RWPE2 (cell line): ENCODE results near the gene PSMA4.

Experiments
- ATAC-seq: fragments of 200-7000 bp; cut with Tn5 transposase; 3 replicates; pipeline ENCODE4 v1.9.1; 2021; ENCODE audit warnings: low read depth
- DNase-seq: peaks from one replicate; pipeline ENCODE4 v3.0.0-alpha.2; 2020; ENCODE audit warnings: low spot score
- H3K27ac ChIP-seq: fragments of 450-650 bp; 2 replicates; pipeline ENCODE4 v1.5.1; 2017; ENCODE audit warnings: mild to moderate bottlenecking; ENCODE audit not compliant: poor library complexity, severe bottlenecking
- H3K27me3 ChIP-seq: fragments of 250-450 bp; sonication (Bioruptor Pico); 2 replicates; pipeline ENCODE4 v1.5.1; 2021; ENCODE audit warnings: mild to moderate bottlenecking, moderate library complexity; ENCODE audit not compliant: insufficient read depth, poor library complexity, severe bottlenecking
- H3K36me3 ChIP-seq: fragments of 250-450 bp; sonication (Bioruptor Pico); 2 replicates; pipeline ENCODE4 v1.5.1; 2020; ENCODE audit warnings: low read depth, mild to moderate bottlenecking, moderate library complexity
- H3K4me1 ChIP-seq: fragments of 250-450 bp; sonication (Bioruptor Pico); 2 replicates; pipeline ENCODE4 v1.5.1; 2021; ENCODE audit warnings: mild to moderate bottlenecking, moderate library complexity; ENCODE audit not compliant: insufficient read depth, poor library complexity, severe bottlenecking
- H3K4me3 ChIP-seq: fragments of 250-450 bp; sonication (Bioruptor Pico); 2 replicates; pipeline ENCODE4 v1.5.1; 2021; ENCODE audit warnings: mild to moderate bottlenecking, moderate library complexity; ENCODE audit not compliant: severe bottlenecking
- H3K9me3 ChIP-seq: fragments of 250-450 bp; sonication (Bioruptor Pico); 2 replicates; pipeline ENCODE4 v1.5.1; 2021; ENCODE audit warnings: mild to moderate bottlenecking, moderate library complexity; ENCODE audit not compliant: severe bottlenecking
- TF ChIP-seq, protein P1 (sequence below): fragments of 450-650 bp; IDR thresholded peaks from one replicate; pipeline ENCODE4 v1.5.1; 2017; ENCODE audit warnings: mild to moderate bottlenecking, moderate library complexity; ENCODE audit not compliant: poor library complexity, severe bottlenecking

PSMA4 gene

DNA sequence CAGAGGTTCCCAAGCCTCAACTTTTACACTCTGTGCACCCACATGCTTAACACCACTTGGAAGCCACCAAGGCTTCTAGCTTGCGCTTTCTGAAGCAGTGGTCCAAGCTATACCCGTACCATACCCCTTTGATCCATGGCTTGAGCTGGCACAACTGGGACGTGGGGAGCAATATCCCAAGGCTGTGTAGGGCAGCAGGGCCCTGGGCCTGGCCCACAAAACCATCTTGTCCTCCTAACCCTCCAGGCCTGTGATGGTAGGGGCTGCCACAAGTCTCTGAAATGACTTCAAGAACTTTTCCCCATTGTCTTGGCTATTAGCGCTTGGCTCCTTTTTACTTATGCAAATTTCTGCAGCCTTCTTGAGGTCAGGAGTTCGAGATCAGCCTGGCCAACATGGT is 16.0 kb upstream of the PSMA4 start:
- DNase-seq (no peak), ATAC-seq (no peak)
- TF ChIP-seq, protein P1, sequence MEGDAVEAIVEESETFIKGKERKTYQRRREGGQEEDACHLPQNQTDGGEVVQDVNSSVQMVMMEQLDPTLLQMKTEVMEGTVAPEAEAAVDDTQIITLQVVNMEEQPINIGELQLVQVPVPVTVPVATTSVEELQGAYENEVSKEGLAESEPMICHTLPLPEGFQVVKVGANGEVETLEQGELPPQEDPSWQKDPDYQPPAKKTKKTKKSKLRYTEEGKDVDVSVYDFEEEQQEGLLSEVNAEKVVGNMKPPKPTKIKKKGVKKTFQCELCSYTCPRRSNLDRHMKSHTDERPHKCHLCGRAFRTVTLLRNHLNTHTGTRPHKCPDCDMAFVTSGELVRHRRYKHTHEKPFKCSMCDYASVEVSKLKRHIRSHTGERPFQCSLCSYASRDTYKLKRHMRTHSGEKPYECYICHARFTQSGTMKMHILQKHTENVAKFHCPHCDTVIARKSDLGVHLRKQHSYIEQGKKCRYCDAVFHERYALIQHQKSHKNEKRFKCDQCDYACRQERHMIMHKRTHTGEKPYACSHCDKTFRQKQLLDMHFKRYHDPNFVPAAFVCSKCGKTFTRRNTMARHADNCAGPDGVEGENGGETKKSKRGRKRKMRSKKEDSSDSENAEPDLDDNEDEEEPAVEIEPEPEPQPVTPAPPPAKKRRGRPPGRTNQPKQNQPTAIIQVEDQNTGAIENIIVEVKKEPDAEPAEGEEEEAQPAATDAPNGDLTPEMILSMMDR = no peak
- H3K27ac ChIP-seq = no peak overlapping the region
- H3K9me3 ChIP-seq = no peaks in the 10 kb centered on the region
- H3K27me3 ChIP-seq = no peaks in the 10 kb centered on the region
- no peak overlapping the region for H3K4me3 ChIP-seq
- no peaks in the 10 kb centered on the region for H3K36me3 ChIP-seq
- no peaks in the 10 kb centered on the region for H3K4me1 ChIP-seq

DNA sequence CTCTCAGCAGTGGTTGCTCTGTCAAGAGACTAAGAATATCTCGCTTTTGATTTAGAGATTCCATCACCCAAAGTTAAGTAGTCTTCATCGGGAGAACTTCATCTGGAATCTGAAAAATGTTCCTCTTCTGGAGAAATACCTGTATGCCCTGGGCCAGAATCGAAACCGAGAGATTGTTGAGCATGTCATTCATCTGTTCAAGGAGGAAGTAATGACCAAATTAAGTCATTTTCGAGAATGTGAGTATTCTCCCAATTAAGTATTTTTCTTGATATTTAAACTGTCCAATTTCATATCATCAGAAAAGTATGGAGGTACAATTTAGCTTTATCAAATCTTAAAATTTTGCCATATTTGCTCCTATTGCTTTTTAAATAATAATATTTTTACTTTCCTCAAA is 12.9 kb upstream of the PSMA4 start:
- H3K36me3 ChIP-seq = no peaks in the 10 kb centered on the region
- no peaks in the 10 kb centered on the region for H3K4me1 ChIP-seq
- no peaks in the 10 kb centered on the region for H3K9me3 ChIP-seq
- DNase-seq = no peak
- no peak for ATAC-seq
- H3K27ac ChIP-seq = no peak overlapping the region
- H3K4me3 ChIP-seq = no peak overlapping the region
- no peaks in the 10 kb centered on the region for H3K27me3 ChIP-seq
- TF ChIP-seq, protein P1 = no peak

DNA sequence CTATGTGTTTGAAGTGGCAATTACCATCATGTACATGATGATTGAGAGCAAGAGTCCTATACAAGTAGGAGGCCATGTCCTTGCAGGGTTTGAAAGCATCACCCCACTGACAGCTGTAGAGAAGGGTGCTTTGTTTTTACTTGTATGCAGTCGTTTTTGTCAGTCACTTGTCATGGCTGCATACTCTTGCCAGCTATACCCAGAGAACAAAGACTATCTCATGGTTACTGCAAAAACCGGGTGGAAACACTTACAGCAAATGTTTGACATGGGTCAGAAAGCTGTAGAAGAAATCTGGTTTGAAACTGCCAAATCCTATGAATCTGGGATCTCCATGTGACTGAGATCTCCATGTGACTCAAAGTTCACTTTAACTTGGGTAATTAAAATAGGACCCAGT is 6.9 kb upstream of the PSMA4 start:
- TF ChIP-seq, protein P1 = no peak
- DNase-seq (no peak), ATAC-seq (no peak)
- Histone ChIP-seq H3K4me1 (no peaks in the 10 kb centered on the region), H3K27ac (no peak overlapping the region), H3K9me3 (no peaks in the 10 kb centered on the region), H3K27me3 (no peaks in the 10 kb centered on the region), H3K36me3 (no peaks in the 10 kb centered on the region), H3K4me3 (no peak overlapping the region)

DNA sequence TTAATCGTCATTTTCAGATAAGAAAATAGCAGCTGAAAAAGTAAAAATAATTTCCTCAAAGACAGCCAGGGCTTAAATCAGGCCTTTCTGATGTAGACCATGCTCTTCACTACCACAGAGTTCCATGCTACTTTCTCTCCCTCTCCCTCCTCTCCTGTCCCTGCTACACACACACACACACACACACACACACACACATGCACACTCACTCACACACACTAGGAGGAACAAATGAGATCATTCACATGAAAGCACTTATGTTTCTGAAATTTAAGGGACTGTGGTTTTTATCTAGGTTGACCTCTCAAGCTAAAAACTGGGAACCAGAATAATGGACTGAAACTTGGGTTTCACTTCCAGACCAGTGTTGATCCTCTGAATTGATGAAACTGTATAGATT is 4.1 kb upstream of the PSMA4 start:
- no peaks in the 10 kb centered on the region for H3K4me1 ChIP-seq
- DNase-seq (no peak), ATAC-seq (no peak)
- H3K27me3 ChIP-seq = no peaks in the 10 kb centered on the region
- no peak overlapping the region for H3K27ac ChIP-seq
- TF ChIP-seq, protein P1 = no peak
- no peaks in the 10 kb centered on the region for H3K9me3 ChIP-seq
- H3K4me3 ChIP-seq = no peak overlapping the region
- no peaks in the 10 kb centered on the region; the same call in 1 of the 2 replicates for H3K36me3 ChIP-seq

DNA sequence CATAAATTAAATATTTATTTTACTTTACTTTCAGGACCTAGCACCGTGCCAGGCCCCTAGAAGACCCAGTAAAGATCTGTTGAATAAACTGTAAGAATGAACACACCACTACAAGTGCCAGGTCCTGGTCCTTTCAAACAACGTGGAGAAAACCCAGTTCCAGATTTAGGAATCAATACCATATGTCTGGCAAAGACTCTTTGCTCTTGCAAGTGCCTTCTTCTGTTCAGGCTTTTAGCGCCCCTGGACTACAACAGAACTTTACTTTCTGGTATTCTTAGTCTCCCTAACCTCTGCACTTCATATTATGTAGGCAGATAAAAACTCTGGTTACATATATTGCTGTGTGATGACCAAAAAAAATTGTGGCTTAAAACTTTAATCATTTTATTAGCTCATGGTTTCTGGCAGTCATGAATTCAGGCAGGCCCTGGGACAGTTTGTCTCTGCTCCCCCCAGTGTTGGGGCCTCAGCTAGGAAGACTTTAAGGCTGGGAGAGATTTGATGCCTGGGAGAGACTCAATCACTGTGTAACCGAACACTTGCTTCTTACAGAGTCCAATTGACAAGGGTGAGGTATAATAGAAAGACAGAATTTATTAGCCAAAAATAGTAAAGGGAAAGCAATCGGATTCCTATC is 2.9 kb upstream of the PSMA4 start:
- ATAC-seq (no peak), DNase-seq (no peak)
- Histone ChIP-seq H3K4me1 (peaks cover 9% of the 10 kb centered on the region), H3K36me3 (peaks cover 10% of the 10 kb centered on the region), H3K27me3 (no peaks in the 10 kb centered on the region), H3K9me3 (no peaks in the 10 kb centered on the region), H3K4me3 (no peak overlapping the region), H3K27ac (no peak overlapping the region)
- TF ChIP-seq, protein P1 = no peak
